Transverse colon (tissue), 4 donors: ENCODE results near the gene HDAC4. TPM values are rescaled to one million over a fixed set of nuclear protein-coding genes. Genes with fewer than 3 reads are reported as not detected.

Experiments
- DNase-seq: peaks from one replicate; pipeline ENCODE4 v3.0.0-alpha.2; 2019
- H3K27ac ChIP-seq, 4 donors: fragments of 200-600 bp; sonication (generic); 2 replicates each; pipeline ENCODE4 v1.5.1; 2016 to 2018; ENCODE audit warnings: inconsistent platforms in 4 of 4
- H3K27me3 ChIP-seq: fragments of 200-600 bp; sonication (generic); 2 replicates; pipeline ENCODE4 v1.5.1; 2017; ENCODE audit warnings: inconsistent platforms
- H3K36me3 ChIP-seq, 4 donors: fragments of 200-600 bp; sonication (generic); 2 replicates each; pipeline ENCODE4 v1.5.1; 2017 to 2019; ENCODE audit warnings: inconsistent platforms in 4 of 4
- H3K4me1 ChIP-seq, 4 donors: fragments of 200-600 bp; sonication (generic); 2 replicates each; pipeline ENCODE4 v1.5.1; 2017 to 2020; ENCODE audit warnings: inconsistent platforms in 4 of 4
- H3K4me3 ChIP-seq, 4 donors: fragments of 200-600 bp; sonication (generic); 1 replicate in 1 of 4; 2 replicates in 3 of 4; pipeline versions ENCODE4 v1.5.1 to v1.6.1; 2017 to 2019; ENCODE audit warnings: inconsistent platforms in 4 of 4
- H3K9me3 ChIP-seq, 2 donors: fragments of 200-600 bp; sonication (generic); 2 replicates each; pipeline ENCODE4 v1.5.1; 2017 to 2019; ENCODE audit warnings: inconsistent platforms in 2 of 2
- EP300 ChIP-seq: sonication (generic); formaldehyde crosslinking; IDR thresholded peaks from one replicate; pipeline ENCODE4 v1.6.1; 2017; ENCODE audit warnings: antibody characterized with exemption, low read depth
- POLR2A ChIP-seq: fragments of 450-650 bp; IDR thresholded peaks from one replicate; pipeline ENCODE4 v1.6.1; 2016; ENCODE audit warnings: antibody characterized with exemption, mild to moderate bottlenecking, moderate library complexity
- POLR2AphosphoS5 ChIP-seq, 3 donors: sonication (generic); formaldehyde crosslinking; IDR thresholded peaks; one replicate each; pipeline ENCODE4 v1.6.1; 2016; ENCODE audit warnings: antibody characterized with exemption in 3 of 3
- WGBS, 2 donors: methylation state at CpG; one replicate each; pipeline ENCODE4 v1.1.5; 2018; ENCODE audit warnings: low coverage in 1 of 2; 5-methylcytosine and 5-hydroxymethylcytosine counted together
- in situ Hi-C, 4 donors: fragments of 200-750 bp; cut with MboI; loops; one replicate each; pipeline versions ENCODE4 v1.15.0 to v1.15.1; 2017; ENCODE audit warnings: low sequenced_read_pairs in 3 of 4, low pct_ligation_motif_present in 1 of 4, low pct_unique_long_range_greater_than_20kb in 1 of 4
- intact Hi-C: fragments of 100-400 bp; cut with DNase I; formaldehyde crosslinking; loops from one replicate; pipeline ENCODE4 v1.15.1; 2023; ENCODE audit warnings: low total_unique reads
- total RNA-seq, 4 donors: library from RNA; depleted of rRNA; stranded (reverse); fragments of >200 nt; gene quantifications; one replicate each; pipeline ENCODE4 v1.1.0, GENCODE V29; 2016
- TF ChIP-seq, protein P1 (sequence below), 5 experiments: fragments of 200-600 bp in 3 of 5; fragments of 450-650 bp in 2 of 5; sonication (generic) in 3 of 5; IDR thresholded peaks; 1 replicate in 2 of 5; 2 replicates in 3 of 5; pipeline ENCODE4 v1.5.1; 2016 to 2017; ENCODE audit warnings: antibody characterized with exemption in 5 of 5, inconsistent platforms in 3 of 5, mild to moderate bottlenecking in 2 of 5, moderate library complexity in 1 of 5

Gene HDAC4
- total RNA-seq, 4 donors from 2014 or later, result 33.9 to 192 (median 112) TPM

DNA sequence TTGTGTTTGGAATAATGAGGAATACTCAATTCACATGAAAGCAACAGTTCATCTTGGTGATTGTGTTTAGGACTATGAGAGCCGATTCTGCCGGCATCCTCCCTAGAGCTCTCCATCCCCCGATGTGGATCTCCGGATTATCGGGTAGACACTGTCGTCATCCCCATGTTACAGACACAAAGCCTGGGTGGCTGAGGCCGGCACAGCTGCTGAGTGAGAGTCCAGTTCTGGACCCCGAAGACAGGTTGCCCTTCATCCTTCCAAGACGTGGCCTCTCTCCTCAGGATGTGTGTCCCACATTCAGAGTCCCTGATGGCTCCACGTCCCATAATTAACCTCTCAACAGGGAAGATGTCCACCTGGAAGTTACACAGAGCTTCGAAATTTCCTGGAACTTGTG lies 129.3 kb downstream of the HDAC4 start:
- Histone ChIP-seq H3K9me3 (no peaks in the 10 kb centered on the region), H3K4me3 (no peak overlapping the region), H3K27me3 (no peaks in the 10 kb centered on the region), H3K36me3 (no peaks in the 10 kb centered on the region), H3K4me1 (peaks cover 51 to 87% (median 58%) of the 10 kb centered on the region in 4 donors), H3K27ac (peak overlapping the region in 2 of 4 donors; percentile 21 to 35)
- in situ Hi-C loops (loop anchor here in 1 of 4 donors (25.0 kb wide), 1 partner anchor 616 kb away; no protein-coding TSS in a partner anchor), intact Hi-C loops (no loop called here)
- 80 to 100% methylated on average over 1 to 11 of the region's 11 CpGs for WGBS, 2 donors
- TF ChIP-seq POLR2AphosphoS5 (IDR thresholded peaks at IDR 0.05) (no peak), EP300 (no peak), POLR2A (no peak)
- TF ChIP-seq, protein P1, sequence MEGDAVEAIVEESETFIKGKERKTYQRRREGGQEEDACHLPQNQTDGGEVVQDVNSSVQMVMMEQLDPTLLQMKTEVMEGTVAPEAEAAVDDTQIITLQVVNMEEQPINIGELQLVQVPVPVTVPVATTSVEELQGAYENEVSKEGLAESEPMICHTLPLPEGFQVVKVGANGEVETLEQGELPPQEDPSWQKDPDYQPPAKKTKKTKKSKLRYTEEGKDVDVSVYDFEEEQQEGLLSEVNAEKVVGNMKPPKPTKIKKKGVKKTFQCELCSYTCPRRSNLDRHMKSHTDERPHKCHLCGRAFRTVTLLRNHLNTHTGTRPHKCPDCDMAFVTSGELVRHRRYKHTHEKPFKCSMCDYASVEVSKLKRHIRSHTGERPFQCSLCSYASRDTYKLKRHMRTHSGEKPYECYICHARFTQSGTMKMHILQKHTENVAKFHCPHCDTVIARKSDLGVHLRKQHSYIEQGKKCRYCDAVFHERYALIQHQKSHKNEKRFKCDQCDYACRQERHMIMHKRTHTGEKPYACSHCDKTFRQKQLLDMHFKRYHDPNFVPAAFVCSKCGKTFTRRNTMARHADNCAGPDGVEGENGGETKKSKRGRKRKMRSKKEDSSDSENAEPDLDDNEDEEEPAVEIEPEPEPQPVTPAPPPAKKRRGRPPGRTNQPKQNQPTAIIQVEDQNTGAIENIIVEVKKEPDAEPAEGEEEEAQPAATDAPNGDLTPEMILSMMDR (IDR thresholded peaks at IDR 0.05), result no peak
- no peak for DNase-seq

DNA sequence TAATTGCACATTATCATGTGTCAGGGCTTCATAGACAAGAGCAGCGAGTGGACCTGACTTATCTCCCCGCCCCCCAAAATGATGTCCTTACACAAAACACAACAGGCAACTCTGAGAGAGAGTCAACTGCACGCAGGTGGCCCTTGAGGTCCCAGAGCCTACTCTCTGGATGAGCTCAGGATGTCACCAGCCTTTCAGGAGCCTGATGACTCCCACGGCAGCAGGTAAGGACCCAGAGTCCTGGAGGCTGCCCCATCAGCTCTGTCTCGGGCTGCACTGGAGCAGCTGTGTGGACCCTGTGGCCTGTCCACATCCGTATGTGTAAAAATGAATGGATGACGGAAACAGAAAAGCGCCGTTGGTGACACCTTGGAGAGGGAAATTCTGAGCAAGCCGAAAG lies 130.9 kb downstream of the HDAC4 start:
- Histone ChIP-seq H3K4me3 (no peak overlapping the region), H3K27ac (peak overlapping the region in 2 of 4 donors; percentile 8 to 16), H3K27me3 (no peaks in the 10 kb centered on the region), H3K36me3 (no peaks in the 10 kb centered on the region), H3K4me1 (peaks cover 52 to 87% (median 59%) of the 10 kb centered on the region in 4 donors), H3K9me3 (no peaks in the 10 kb centered on the region)
- intact Hi-C loops, result no loop called here
- 85 to 91% methylated on average over 7 to 10 of the region's 10 CpGs for WGBS, 2 donors
- TF ChIP-seq, protein P1 (IDR thresholded peaks at IDR 0.05), result no peak
- TF ChIP-seq EP300 (no peak), POLR2A (no peak), POLR2AphosphoS5 (IDR thresholded peaks at IDR 0.05) (no peak)
- peak; percentile 7 for DNase-seq
- in situ Hi-C loops, result loop anchor here in 1 of 4 donors (25.0 kb wide), 1 partner anchor 617 kb away; no protein-coding TSS in a partner anchor

- Histone ChIP-seq H3K36me3 (no peaks in the 10 kb centered on the region), H3K4me3 (no peak overlapping the region), H3K4me1 (peaks cover 54 to 87% (median 59%) of the 10 kb centered on the region in 4 donors), H3K27me3 (no peaks in the 10 kb centered on the region), H3K9me3 (no peaks in the 10 kb centered on the region), H3K27ac (peak overlapping the region; percentile 16 to 92 (median 88))
- in situ Hi-C loops (loop anchor here in 1 of 4 donors (25.0 kb wide), 1 partner anchor 618 kb away; no protein-coding TSS in a partner anchor), intact Hi-C loops (no loop called here)
- WGBS, 2 donors, result 69 to 83% methylated on average over 6 to 10 of the region's 10 CpGs
- DNase-seq, result peak; percentile 60
- TF ChIP-seq, protein P1 (IDR thresholded peaks at IDR 0.05), result peak in 4 of 5 experiments; percentile 33 to 69 (median 46)
- TF ChIP-seq EP300 (no peak), POLR2AphosphoS5 (IDR thresholded peaks at IDR 0.05) (peak in 1 of 3 donors; percentile 20), POLR2A (no peak)
These were observed 131.5 kb downstream of the HDAC4 start for GRCh38 chr2:239269173-239269885.

GRCh38 chr2:239268549-239268948 lies 132.3 kb downstream of the HDAC4 start:
- DNase-seq, result no peak
- in situ Hi-C loops, result loop anchor here in 1 of 4 donors (25.0 kb wide), 1 partner anchor 619 kb away; no protein-coding TSS in a partner anchor
- H3K9me3 ChIP-seq, result no peaks in the 10 kb centered on the region
- H3K36me3 ChIP-seq, result no peaks in the 10 kb centered on the region
- WGBS, 2 donors, result 57 to 80% methylated on average over 2 to 3 of the region's 3 CpGs
- TF ChIP-seq POLR2A (no peak), EP300 (no peak), POLR2AphosphoS5 (IDR thresholded peaks at IDR 0.05) (no peak)
- TF ChIP-seq, protein P1 (IDR thresholded peaks at IDR 0.05), result no peak
- peaks cover 58 to 87% (median 65%) of the 10 kb centered on the region in 4 donors for H3K4me1 ChIP-seq
- no peak overlapping the region for H3K4me3 ChIP-seq
- H3K27ac ChIP-seq, result peak overlapping the region; percentile 86 to 92 (median 88)
- no peaks in the 10 kb centered on the region for H3K27me3 ChIP-seq
- intact Hi-C loops, result no loop called here
